GM10847 (cell line): ENCODE data around the gene DNAH9.

ENCODE experiments used
- POLR2A ChIP-seq: IDR thresholded peaks from 2 replicates; pipeline ENCODE4 v1.6.1; 2011; ENCODE audit not compliant: insufficient read length; ENCODE audit errors: extremely low read depth

Gene DNAH9

GRCh38 chr17:11814655-11815262 lies 216.5 kb downstream of the DNAH9 start:
- no peak for TF ChIP-seq POLR2A

- TF ChIP-seq POLR2A, result no peak
Measured at GRCh38 chr17:11816409-11816808, 218.1 kb downstream of the DNAH9 start.

GRCh38 chr17:11823862-11824261 lies 225.6 kb downstream of the DNAH9 start:
- no peak for TF ChIP-seq POLR2A

GRCh38 chr17:11825572-11826209 lies 227.4 kb downstream of the DNAH9 start:
- TF ChIP-seq POLR2A, result no peak

GRCh38 chr17:11832401-11833137 lies 234.3 kb downstream of the DNAH9 start:
- TF ChIP-seq POLR2A, result no peak

- TF ChIP-seq POLR2A, result no peak
Measured at GRCh38 chr17:11836508-11836907, 238.2 kb downstream of the DNAH9 start.

- TF ChIP-seq POLR2A, result no peak
Measured at GRCh38 chr17:11840052-11840451, 241.8 kb downstream of the DNAH9 start.

- TF ChIP-seq POLR2A, result no peak
Measured at GRCh38 chr17:11840831-11841230, 242.6 kb downstream of the DNAH9 start.

- no peak for TF ChIP-seq POLR2A
Measured at GRCh38 chr17:11848330-11848729, 250.1 kb downstream of the DNAH9 start.

- no peak for TF ChIP-seq POLR2A
Measured at GRCh38 chr17:11852231-11852630, 254.0 kb downstream of the DNAH9 start.

- no peak for TF ChIP-seq POLR2A
Measured at GRCh38 chr17:11852912-11853311, 254.6 kb downstream of the DNAH9 start.

GRCh38 chr17:11853321-11854151 lies 255.3 kb downstream of the DNAH9 start:
- no peak for TF ChIP-seq POLR2A

GRCh38 chr17:11855306-11855705 lies 257.0 kb downstream of the DNAH9 start:
- no peak for TF ChIP-seq POLR2A

- TF ChIP-seq POLR2A, result no peak
Measured at GRCh38 chr17:11857006-11857405, 258.7 kb downstream of the DNAH9 start.

GRCh38 chr17:11869680-11870394 lies 271.6 kb downstream of the DNAH9 start:
- no peak for TF ChIP-seq POLR2A

GRCh38 chr17:11871773-11872172 lies 273.5 kb downstream of the DNAH9 start:
- TF ChIP-seq POLR2A, result no peak
